Subcutaneous adipose tissue (tissue), 4 donors: ENCODE measurements around the gene GLB1L2. TPM values are rescaled to one million over a fixed set of nuclear protein-coding genes. Genes with fewer than 3 reads are reported as not detected.

Source experiments
- CTCF ChIP-seq: fragments of 450-650 bp; IDR thresholded peaks from one replicate; pipeline ENCODE4 v1.5.1; 2016; ENCODE audit warnings: low read depth, mild to moderate bottlenecking, control low read depth, antibody characterized with exemption, moderate library complexity
- total RNA-seq, 4 donors: library from RNA; depleted of rRNA; stranded (reverse); fragments of >200 nt; gene quantifications; one replicate each; pipeline ENCODE4 v1.1.0, GENCODE V29; 2016

GLB1L2 gene
- total RNA-seq, 4 donors from 2014 or later = 0.49 to 2.4 (median 0.80) TPM

- TF ChIP-seq CTCF = no peak
Measured at GRCh38 chr11:134289789-134290188, 42.0 kb upstream of the GLB1L2 start.

GRCh38 chr11:134290646-134291045 lies 41.1 kb upstream of the GLB1L2 start:
- TF ChIP-seq CTCF = no peak

DNA sequence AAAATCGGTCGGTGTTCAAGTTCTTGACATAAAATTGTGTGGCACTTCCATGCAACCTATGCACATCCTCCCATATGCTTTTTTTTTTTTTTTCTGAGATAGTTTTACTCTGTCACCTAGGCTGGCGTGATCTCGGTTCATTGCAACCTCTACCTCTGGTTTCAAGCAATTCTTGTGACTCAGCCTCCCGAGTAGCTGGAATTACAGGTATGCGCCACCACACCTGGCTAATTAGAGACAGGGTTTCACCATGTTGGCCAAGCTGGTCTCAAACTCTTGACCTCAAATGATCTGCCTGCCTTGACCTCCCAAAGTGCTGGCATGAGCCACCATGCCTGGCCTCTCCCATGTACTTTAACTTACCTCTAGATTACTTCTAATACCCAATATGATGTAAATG lies 40.6 kb upstream of the GLB1L2 start:
- no peak for TF ChIP-seq CTCF

DNA sequence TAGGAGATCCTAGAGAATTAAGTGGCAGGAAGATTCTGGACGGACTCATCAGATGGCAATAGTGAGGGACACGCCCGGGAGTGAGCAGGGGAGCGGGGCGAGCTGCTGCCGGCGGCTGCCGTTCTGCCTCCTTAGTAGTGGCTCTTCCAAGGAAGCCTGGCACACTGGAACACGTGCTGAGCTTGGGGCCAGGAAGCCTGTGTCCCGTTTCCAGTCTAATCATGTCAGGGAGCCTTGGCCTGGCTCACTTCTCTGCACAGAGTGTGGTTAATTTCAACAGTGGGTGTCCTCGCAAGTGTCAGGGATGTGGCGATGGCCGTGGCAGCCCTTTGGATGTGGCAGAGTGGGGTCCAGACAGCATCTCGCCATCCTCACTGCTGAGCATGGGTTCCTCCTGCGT lies 39.1 kb upstream of the GLB1L2 start:
- no peak for TF ChIP-seq CTCF

- no peak for TF ChIP-seq CTCF
Measured at GRCh38 chr11:134293119-134294113, 38.4 kb upstream of the GLB1L2 start.

DNA sequence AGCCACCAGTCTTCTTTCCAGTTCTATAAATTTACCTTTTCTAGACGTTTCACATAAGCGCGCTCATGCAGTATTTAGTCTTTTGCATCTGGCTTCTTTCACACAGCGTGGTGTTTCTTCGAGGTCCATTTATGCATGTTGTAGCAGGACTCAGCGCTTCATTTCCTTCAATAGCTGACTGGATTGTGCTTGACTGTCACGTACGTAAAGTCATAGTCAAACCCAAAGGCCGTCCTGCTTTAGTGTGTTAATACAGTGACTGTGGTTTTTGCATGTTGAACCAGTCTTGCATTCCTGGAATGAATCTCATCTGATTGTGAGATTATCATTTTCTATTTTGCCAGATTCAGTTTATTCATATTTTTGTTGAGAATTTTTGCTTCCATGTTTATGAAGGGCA lies 37.1 kb upstream of the GLB1L2 start:
- no peak for TF ChIP-seq CTCF

GRCh38 chr11:134312223-134312622 lies 19.6 kb upstream of the GLB1L2 start:
- no peak for TF ChIP-seq CTCF
